GM23338 (cell line): ENCODE data around the gene HABP4. TPM values are rescaled to one million over a fixed set of nuclear protein-coding genes. Genes with fewer than 3 reads are reported as not detected.

Experiments
- ATAC-seq: fragments of 200-7000 bp; cut with Tn5 transposase; 3 replicates; pipeline ENCODE4 v1.9.1; 2020
- DNase-seq: peaks from one replicate; pipeline ENCODE4 v3.0.0-alpha.2; 2015; ENCODE audit warnings: low spot score
- H2AFZ ChIP-seq: fragments of 200-600 bp; sonication (generic); 2 replicates; pipeline ENCODE4 v1.8.0; 2016; ENCODE audit warnings: antibody characterized with exemption, mild to moderate bottlenecking, moderate library complexity
- H3F3A ChIP-seq: fragments of 200-600 bp; sonication (generic); replicated peaks from 2 replicates; pipeline ENCODE4 v1.8.0; 2017; ENCODE audit warnings: antibody characterized with exemption, mixed run types, low read depth
- H3K27ac ChIP-seq: fragments of 200-600 bp; sonication (generic); 2 replicates; pipeline ENCODE4 v1.6.1; 2016; ENCODE audit warnings: low read depth
- H3K27me3 ChIP-seq: fragments of 200-600 bp; sonication (generic); 2 replicates; pipeline ENCODE4 v1.8.0; 2016; ENCODE audit warnings: mild to moderate bottlenecking, mixed run types, moderate library complexity; ENCODE audit not compliant: insufficient read depth
- H3K36me3 ChIP-seq: fragments of 200-600 bp; sonication (generic); 2 replicates; pipeline ENCODE4 v1.8.0; 2016; ENCODE audit warnings: mild to moderate bottlenecking; ENCODE audit not compliant: insufficient read depth
- H3K4me1 ChIP-seq: fragments of 200-600 bp; sonication (generic); 2 replicates; pipeline ENCODE4 v1.8.0; 2016; ENCODE audit warnings: mild to moderate bottlenecking, moderate library complexity; ENCODE audit not compliant: insufficient read depth
- H3K4me2 ChIP-seq: fragments of 200-600 bp; sonication (generic); 2 replicates; pipeline ENCODE4 v1.7.1; 2017; ENCODE audit warnings: mixed run types
- H3K4me3 ChIP-seq: fragments of 200-600 bp; sonication (generic); 2 replicates; pipeline ENCODE4 v1.6.1; 2016; ENCODE audit warnings: mixed run types
- H3K79me2 ChIP-seq: fragments of 200-600 bp; sonication (generic); replicated peaks from 2 replicates; pipeline ENCODE4 v1.8.0; 2017; ENCODE audit warnings: mild to moderate bottlenecking; ENCODE audit not compliant: insufficient read depth
- H3K9me2 ChIP-seq: fragments of 200-600 bp; sonication (generic); 2 replicates; pipeline ENCODE4 v1.8.0; 2017; ENCODE audit not compliant: insufficient read depth
- H4K20me1 ChIP-seq: fragments of 200-600 bp; sonication (generic); replicated peaks from 2 replicates; pipeline ENCODE4 v1.8.0; 2017; ENCODE audit warnings: mild to moderate bottlenecking; ENCODE audit not compliant: insufficient read depth
- H3K27ac Mint-ChIP-seq: 2 replicates; pipeline ENCODE4 v1.8.0; 2020; ENCODE audit warnings: inconsistent platforms, mild to moderate bottlenecking, moderate library complexity, mixed read lengths
- H3K27me3 Mint-ChIP-seq: 3 replicates; pipeline ENCODE4 v1.8.0; 2022; ENCODE audit warnings: low read depth, mild to moderate bottlenecking, moderate library complexity, mixed read lengths, inconsistent platforms; ENCODE audit not compliant: insufficient read depth, poor library complexity
- H3K36me3 Mint-ChIP-seq: 3 replicates; pipeline ENCODE4 v1.8.0; 2021; ENCODE audit warnings: low read depth, mild to moderate bottlenecking, inconsistent platforms, moderate library complexity, mixed read lengths
- H3K4me1 Mint-ChIP-seq: 3 replicates; pipeline ENCODE4 v1.8.0; 2020; ENCODE audit warnings: mild to moderate bottlenecking, inconsistent platforms, mixed read lengths
- H3K4me3 Mint-ChIP-seq: 3 replicates; pipeline ENCODE4 v1.8.0; 2021; ENCODE audit warnings: moderate library complexity, mild to moderate bottlenecking, inconsistent platforms, mixed read lengths
- H3K9me3 Mint-ChIP-seq: 3 replicates; pipeline ENCODE4 v1.8.0; 2020; ENCODE audit warnings: moderate library complexity, mild to moderate bottlenecking, inconsistent platforms, mixed read lengths
- EZH2phosphoT487 ChIP-seq: fragments of 200-600 bp; sonication (generic); IDR thresholded peaks from one replicate; pipeline ENCODE4 v1.8.1; 2018; ENCODE audit warnings: antibody characterized with exemption; ENCODE audit not compliant: unreplicated experiment
- NANOG ChIP-seq: IDR thresholded peaks from 2 replicates; pipeline ENCODE4 v1.6.1; 2016; ENCODE audit warnings: antibody characterized with exemption, borderline replicate concordance
- POLR2AphosphoS5 ChIP-seq: IDR thresholded peaks from 2 replicates; pipeline ENCODE4 v1.6.1; 2016; ENCODE audit warnings: antibody characterized with exemption, low read depth
- ZNF114 ChIP-seq: fragments of 250-450 bp; sonication (Bioruptor Pico); IDR thresholded peaks from 2 replicates; pipeline ENCODE4 v1.5.0; 2020; ENCODE audit warnings: mild to moderate bottlenecking, moderate library complexity
- ZNF462 ChIP-seq: fragments of 250-450 bp; sonication (Bioruptor Pico); IDR thresholded peaks from 2 replicates; pipeline ENCODE4 v1.5.0; 2020; ENCODE audit warnings: mild to moderate bottlenecking, moderate library complexity
- polyA plus RNA-seq: library from polyadenylated mRNA; unstranded; fragments of >200 nt; fragmentation: Nextera tagmentation; extraction: Ambion mirVana; gene quantifications from 2 replicates; pipeline ENCODE4 v1.2.1, GENCODE V29; 2016
- total RNA-seq: library from RNA; depleted of rRNA; stranded (reverse); fragments of >200 nt; shearing (Covaris generic); gene quantifications from 2 replicates; pipeline ENCODE4 v1.2.3, GENCODE V29; 2014
- TF ChIP-seq, protein P1 (sequence below), 2 experiments: fragments of 200-600 bp in 1 of 2; sonication (generic) in 1 of 2; conservative IDR thresholded peaks; 2 replicates each; pipeline versions ENCODE4 v1.5.1 to v1.6.1; 2016 to 2017; ENCODE audit warnings: antibody characterized with exemption in 2 of 2, low read depth in 2 of 2, mild to moderate bottlenecking in 2 of 2, moderate library complexity in 1 of 2

HABP4 gene
- total and polyA plus RNA-seq, 2 experiments from 2014 or later, result 8.8 to 9.9 TPM

DNA sequence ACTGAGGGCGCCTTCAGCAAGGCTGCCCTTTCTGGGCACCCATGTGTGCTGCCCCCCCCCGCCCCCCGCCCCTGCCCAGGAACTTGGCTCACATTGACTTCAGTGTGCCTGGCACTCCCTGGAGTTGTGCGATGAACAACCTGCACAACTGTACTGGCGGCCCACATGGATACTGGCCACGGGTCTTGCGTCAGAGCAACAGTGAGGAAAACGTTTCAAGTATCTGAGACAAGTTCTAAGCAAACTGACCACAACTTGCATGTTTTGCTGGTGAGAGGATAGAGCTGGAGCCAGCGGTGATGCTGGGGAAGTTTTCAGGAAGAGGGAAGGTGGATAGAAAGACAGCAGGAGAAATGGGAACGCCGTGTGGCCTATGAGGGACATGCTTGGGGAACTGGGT, 45.4 kb downstream of the HABP4 start (continued):
- TF ChIP-seq ZNF462 (CRISPR knock-in tag) (no peak), EZH2phosphoT487 (no peak), NANOG (no peak), POLR2AphosphoS5 (no peak), ZNF114 (no peak)
- TF ChIP-seq, protein P1, sequence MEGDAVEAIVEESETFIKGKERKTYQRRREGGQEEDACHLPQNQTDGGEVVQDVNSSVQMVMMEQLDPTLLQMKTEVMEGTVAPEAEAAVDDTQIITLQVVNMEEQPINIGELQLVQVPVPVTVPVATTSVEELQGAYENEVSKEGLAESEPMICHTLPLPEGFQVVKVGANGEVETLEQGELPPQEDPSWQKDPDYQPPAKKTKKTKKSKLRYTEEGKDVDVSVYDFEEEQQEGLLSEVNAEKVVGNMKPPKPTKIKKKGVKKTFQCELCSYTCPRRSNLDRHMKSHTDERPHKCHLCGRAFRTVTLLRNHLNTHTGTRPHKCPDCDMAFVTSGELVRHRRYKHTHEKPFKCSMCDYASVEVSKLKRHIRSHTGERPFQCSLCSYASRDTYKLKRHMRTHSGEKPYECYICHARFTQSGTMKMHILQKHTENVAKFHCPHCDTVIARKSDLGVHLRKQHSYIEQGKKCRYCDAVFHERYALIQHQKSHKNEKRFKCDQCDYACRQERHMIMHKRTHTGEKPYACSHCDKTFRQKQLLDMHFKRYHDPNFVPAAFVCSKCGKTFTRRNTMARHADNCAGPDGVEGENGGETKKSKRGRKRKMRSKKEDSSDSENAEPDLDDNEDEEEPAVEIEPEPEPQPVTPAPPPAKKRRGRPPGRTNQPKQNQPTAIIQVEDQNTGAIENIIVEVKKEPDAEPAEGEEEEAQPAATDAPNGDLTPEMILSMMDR (conservative IDR thresholded peaks at IDR 0.05; ENCODE audit: low read depth in 2 of 2), result no peak

DNA sequence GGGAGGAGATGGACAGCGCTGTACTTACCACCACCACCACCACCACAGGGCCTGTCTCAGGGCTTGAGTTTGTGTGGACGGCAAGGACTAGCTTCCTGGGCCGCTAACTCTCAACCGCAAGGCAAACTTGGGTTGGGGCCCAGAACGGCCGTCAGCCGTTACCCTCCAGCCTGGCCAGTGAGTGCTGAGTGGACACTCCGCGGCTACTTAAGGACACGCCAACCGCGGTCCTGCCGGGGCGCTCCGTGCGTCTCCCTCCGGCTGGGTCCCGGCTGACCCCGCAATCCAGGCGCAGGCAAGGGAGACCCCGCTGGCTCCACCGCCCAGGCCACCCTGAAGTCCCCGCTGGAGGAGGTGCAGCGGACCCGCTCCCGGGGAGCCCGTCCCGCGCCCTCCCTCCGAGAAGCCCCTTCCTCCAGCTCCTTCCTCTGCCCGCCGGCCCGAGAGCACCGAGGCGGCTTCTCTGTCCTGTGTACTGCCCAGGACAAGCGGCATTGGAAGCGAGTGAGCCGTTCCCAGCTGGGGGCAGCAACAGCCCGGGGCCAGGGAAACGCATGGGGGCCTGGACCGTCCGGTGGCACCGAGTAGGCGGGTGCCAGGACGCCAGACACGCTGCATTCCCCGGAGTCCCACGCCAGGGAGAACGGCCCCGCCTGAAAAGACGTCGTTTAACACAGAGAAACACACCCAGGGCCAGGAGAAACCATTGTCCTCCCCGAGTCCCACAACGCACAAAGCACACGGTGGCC, 46.6 kb downstream of the HABP4 start:
- Histone ChIP-seq H3F3A (peaks cover 6% of the 10 kb centered on the region; the same call in 1 of the 2 replicates), H3K4me3 (no peak overlapping the region), H3K79me2 (no peaks in the 10 kb centered on the region), H3K36me3 (peaks cover 1% of the 10 kb centered on the region; the same call in 1 of the 2 replicates), H3K9me2 (no peaks in the 10 kb centered on the region), H4K20me1 (no peaks in the 10 kb centered on the region; the same call in 1 of the 2 replicates), H3K4me2 (no peak overlapping the region), H3K27ac (no peak overlapping the region), H3K4me1 (peaks cover 10% of the 10 kb centered on the region), H2AFZ (no peak overlapping the region), H3K27me3 (no peaks in the 10 kb centered on the region)
- Mint-ChIP-seq H3K27me3 (peaks cover 10% of the 10 kb centered on the region), H3K27ac (no peak overlapping the region), H3K9me3 (no peaks in the 10 kb centered on the region), H3K36me3 (peaks cover 11% of the 10 kb centered on the region; the same call in 2 of the 3 replicates), H3K4me3 (no peak overlapping the region), H3K4me1 (peaks cover 24% of the 10 kb centered on the region)
- no peak for DNase-seq
- TF ChIP-seq ZNF114, result no peak
- TF ChIP-seq, protein P1 (conservative IDR thresholded peaks at IDR 0.05; ENCODE audit: low read depth in 2 of 2), result peak in 1 of 2 experiments; percentile 16; a peak in 1 of 4 replicates
- ATAC-seq, result no peak; the same call in 2 of the 3 replicates
